Neural cell (in vitro differentiated cells): ENCODE measurements around the gene MYRIP. TPM values are rescaled to one million over a fixed set of nuclear protein-coding genes. Genes with fewer than 3 reads are reported as not detected.

ENCODE experiments used
- H2AFZ ChIP-seq: fragments of 200-600, 300-800 bp; sonication (generic), shearing (Covaris generic); 2 replicates; pipeline ENCODE4 v1.6.0; 2014; ENCODE audit warnings: low read depth, mild to moderate bottlenecking, antibody characterized with exemption, low read length, moderate library complexity
- H3F3A ChIP-seq: fragments of 200-600 bp; shearing (Covaris generic); 2 replicates; pipeline ENCODE4 v1.6.1; 2016; ENCODE audit warnings: mild to moderate bottlenecking, moderate library complexity, mixed read lengths, antibody characterized with exemption, low read length; ENCODE audit not compliant: insufficient read depth, poor library complexity, severe bottlenecking
- H3K27ac ChIP-seq: fragments of 200-600, 300-800 bp; sonication (generic), shearing (Covaris generic); 2 replicates; pipeline ENCODE4 v1.5.1; 2014; ENCODE audit warnings: mild to moderate bottlenecking, low read length, moderate library complexity
- H3K27me3 ChIP-seq: fragments of 300-800, 200-600 bp; sonication (generic), shearing (Covaris generic); 2 replicates; pipeline ENCODE4 v1.6.0; 2014; ENCODE audit warnings: mild to moderate bottlenecking, low read depth, low read length, moderate library complexity; ENCODE audit not compliant: insufficient read depth
- H3K36me3 ChIP-seq: fragments of 300-800, 200-600 bp; sonication (generic), shearing (Covaris generic); 2 replicates; pipeline ENCODE4 v1.5.1; 2014; ENCODE audit warnings: mild to moderate bottlenecking, antibody characterized with exemption, low read length, moderate library complexity; ENCODE audit not compliant: insufficient read depth
- H3K4me2 ChIP-seq: fragments of 300-800, 200-600 bp; sonication (generic), shearing (Covaris generic); 2 replicates; pipeline ENCODE4 v1.6.0; 2014; ENCODE audit warnings: mild to moderate bottlenecking, low read length
- H3K4me3 ChIP-seq: fragments of 300-800, 200-600 bp; sonication (generic), shearing (Covaris generic); 2 replicates; pipeline ENCODE4 v1.5.1; 2014; ENCODE audit warnings: mild to moderate bottlenecking, low read length, moderate library complexity
- H3K79me2 ChIP-seq: fragments of 200-600 bp; shearing (Covaris generic); replicated peaks from 2 replicates; pipeline ENCODE4 v1.6.0; 2014; ENCODE audit warnings: mild to moderate bottlenecking, low read length, moderate library complexity; ENCODE audit not compliant: insufficient read depth
- H3K9ac ChIP-seq: fragments of 300-800, 200-600 bp; sonication (generic), shearing (Covaris generic); 2 replicates; pipeline ENCODE4 v1.6.1; 2016; ENCODE audit warnings: mild to moderate bottlenecking, low read length, mixed read lengths
- H3K9me2 ChIP-seq: fragments of 200-600 bp; shearing (Covaris generic); 2 replicates; pipeline ENCODE4 v1.6.1; 2016; ENCODE audit warnings: mild to moderate bottlenecking, low read length, mixed read lengths; ENCODE audit not compliant: insufficient read depth
- H3K9me3 ChIP-seq: fragments of 200-600, 300-800 bp; sonication (generic), shearing (Covaris generic); 2 replicates; pipeline ENCODE4 v1.6.1; 2016; ENCODE audit warnings: mild to moderate bottlenecking, mixed run types, low read length, moderate library complexity, mixed read lengths
- H4K20me1 ChIP-seq: fragments of 200-600 bp; shearing (Covaris generic); 2 replicates; pipeline ENCODE4 v1.6.1; 2016; ENCODE audit warnings: mild to moderate bottlenecking, mixed run types; ENCODE audit not compliant: insufficient read depth
- CTCF ChIP-seq: fragments of 450-650 bp; IDR thresholded peaks from 2 replicates; pipeline ENCODE4 v1.5.1; 2014; ENCODE audit warnings: antibody characterized with exemption, mild to moderate bottlenecking, moderate library complexity; ENCODE audit not compliant: poor library complexity, severe bottlenecking
- EP300 ChIP-seq: fragments of 450-650 bp; conservative IDR thresholded peaks from 2 replicates; pipeline ENCODE4 v1.6.1; 2014; ENCODE audit warnings: antibody characterized with exemption, mild to moderate bottlenecking, moderate library complexity; ENCODE audit not compliant: poor library complexity, severe bottlenecking
- EZH2 ChIP-seq: fragments of 200-600, 300-800 bp; shearing (Covaris generic), sonication (generic); IDR thresholded peaks from 2 replicates; pipeline ENCODE4 v1.6.1; 2014; ENCODE audit warnings: antibody characterized with exemption, low read length, borderline replicate concordance, mild to moderate bottlenecking; ENCODE audit not compliant: insufficient read depth, poor library complexity, severe bottlenecking
- MXI1 ChIP-seq: fragments of 450-650 bp; conservative IDR thresholded peaks from 2 replicates; pipeline ENCODE4 v1.6.1; 2014; ENCODE audit warnings: antibody characterized with exemption, mild to moderate bottlenecking; ENCODE audit not compliant: poor library complexity, severe bottlenecking
- POLR2AphosphoS5 ChIP-seq: IDR thresholded peaks from 2 replicates; pipeline ENCODE4 v1.6.1; 2012
- RAD21 ChIP-seq: fragments of 450-650 bp; conservative IDR thresholded peaks from 2 replicates; pipeline ENCODE4 v1.6.1; 2014; ENCODE audit warnings: antibody characterized with exemption, mild to moderate bottlenecking, moderate library complexity
- SMC3 ChIP-seq: fragments of 450-650 bp; conservative IDR thresholded peaks from 2 replicates; pipeline ENCODE4 v1.6.1; 2014; ENCODE audit warnings: antibody characterized with exemption, mild to moderate bottlenecking, moderate library complexity; ENCODE audit not compliant: poor library complexity
- TAF1 ChIP-seq: IDR thresholded peaks from 2 replicates; pipeline ENCODE4 v1.6.1; 2012; ENCODE audit warnings: low read depth
- polyA plus RNA-seq: library from polyadenylated mRNA; depleted of rRNA; stranded (reverse); fragments of >200 nt; gene quantifications from 2 replicates; pipeline ENCODE4 v1.2.3, GENCODE V29; 2014
- TF ChIP-seq, protein P1 (sequence below): IDR thresholded peaks from 2 replicates; pipeline ENCODE4 v1.6.1; 2012; ENCODE audit warnings: borderline replicate concordance

MYRIP gene
- polyA plus RNA-seq, 1 donor from 2014 or later = 0.76 TPM

- TF ChIP-seq SMC3 (no peak), EZH2 (no peak), POLR2AphosphoS5 (no peak), RAD21 (no peak), CTCF (no peak), MXI1 (no peak), TAF1 (no peak), EP300 (no peak)
- TF ChIP-seq, protein P1, sequence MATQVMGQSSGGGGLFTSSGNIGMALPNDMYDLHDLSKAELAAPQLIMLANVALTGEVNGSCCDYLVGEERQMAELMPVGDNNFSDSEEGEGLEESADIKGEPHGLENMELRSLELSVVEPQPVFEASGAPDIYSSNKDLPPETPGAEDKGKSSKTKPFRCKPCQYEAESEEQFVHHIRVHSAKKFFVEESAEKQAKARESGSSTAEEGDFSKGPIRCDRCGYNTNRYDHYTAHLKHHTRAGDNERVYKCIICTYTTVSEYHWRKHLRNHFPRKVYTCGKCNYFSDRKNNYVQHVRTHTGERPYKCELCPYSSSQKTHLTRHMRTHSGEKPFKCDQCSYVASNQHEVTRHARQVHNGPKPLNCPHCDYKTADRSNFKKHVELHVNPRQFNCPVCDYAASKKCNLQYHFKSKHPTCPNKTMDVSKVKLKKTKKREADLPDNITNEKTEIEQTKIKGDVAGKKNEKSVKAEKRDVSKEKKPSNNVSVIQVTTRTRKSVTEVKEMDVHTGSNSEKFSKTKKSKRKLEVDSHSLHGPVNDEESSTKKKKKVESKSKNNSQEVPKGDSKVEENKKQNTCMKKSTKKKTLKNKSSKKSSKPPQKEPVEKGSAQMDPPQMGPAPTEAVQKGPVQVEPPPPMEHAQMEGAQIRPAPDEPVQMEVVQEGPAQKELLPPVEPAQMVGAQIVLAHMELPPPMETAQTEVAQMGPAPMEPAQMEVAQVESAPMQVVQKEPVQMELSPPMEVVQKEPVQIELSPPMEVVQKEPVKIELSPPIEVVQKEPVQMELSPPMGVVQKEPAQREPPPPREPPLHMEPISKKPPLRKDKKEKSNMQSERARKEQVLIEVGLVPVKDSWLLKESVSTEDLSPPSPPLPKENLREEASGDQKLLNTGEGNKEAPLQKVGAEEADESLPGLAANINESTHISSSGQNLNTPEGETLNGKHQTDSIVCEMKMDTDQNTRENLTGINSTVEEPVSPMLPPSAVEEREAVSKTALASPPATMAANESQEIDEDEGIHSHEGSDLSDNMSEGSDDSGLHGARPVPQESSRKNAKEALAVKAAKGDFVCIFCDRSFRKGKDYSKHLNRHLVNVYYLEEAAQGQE = no peak
- H3F3A ChIP-seq = no peaks in the 10 kb centered on the region
- H4K20me1 ChIP-seq = no peaks in the 10 kb centered on the region
- H3K9me2 ChIP-seq = no peaks in the 10 kb centered on the region
- H3K27ac ChIP-seq = no peak overlapping the region
- no peak overlapping the region for H3K9ac ChIP-seq
- H3K36me3 ChIP-seq = no peaks in the 10 kb centered on the region
- H3K9me3 ChIP-seq = no peaks in the 10 kb centered on the region
- no peak overlapping the region for H2AFZ ChIP-seq
- no peaks in the 10 kb centered on the region for H3K27me3 ChIP-seq
- H3K79me2 ChIP-seq = no peaks in the 10 kb centered on the region
- no peak overlapping the region for H3K4me2 ChIP-seq
- no peak overlapping the region for H3K4me3 ChIP-seq
Observed at GRCh38 chr3:40185029-40185695, 375.8 kb downstream of the MYRIP start.

DNA sequence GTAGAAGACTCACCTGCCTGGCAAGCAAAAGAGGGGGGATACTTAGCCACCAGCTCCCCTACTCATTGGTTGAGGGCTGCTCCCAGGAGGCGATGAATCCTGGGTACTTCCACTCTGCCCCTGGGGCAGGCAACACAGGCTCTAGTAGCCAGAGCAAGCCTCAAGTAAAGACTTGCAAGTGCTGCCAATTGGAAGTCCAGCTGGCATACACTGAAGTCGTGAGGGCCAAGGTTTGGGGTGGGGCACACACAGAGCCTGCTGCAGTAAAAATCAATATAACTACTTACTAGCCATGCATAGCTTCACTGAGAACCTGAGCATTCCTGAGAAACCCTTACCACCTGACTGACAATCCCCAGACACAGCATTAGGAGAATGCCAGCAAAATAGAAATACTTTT, 377.1 kb downstream of the MYRIP start:
- Histone ChIP-seq H3K4me2 (no peak overlapping the region), H4K20me1 (no peaks in the 10 kb centered on the region), H3K36me3 (no peaks in the 10 kb centered on the region), H3K4me3 (no peak overlapping the region), H2AFZ (no peak overlapping the region), H3K27ac (no peak overlapping the region), H3K9ac (no peak overlapping the region), H3K9me3 (no peaks in the 10 kb centered on the region), H3F3A (no peaks in the 10 kb centered on the region), H3K9me2 (no peaks in the 10 kb centered on the region), H3K27me3 (no peaks in the 10 kb centered on the region), H3K79me2 (no peaks in the 10 kb centered on the region)
- TF ChIP-seq EP300 (no peak), SMC3 (no peak), MXI1 (no peak), EZH2 (no peak), POLR2AphosphoS5 (no peak), RAD21 (no peak), TAF1 (no peak)
- TF ChIP-seq, protein P1 = no peak
